IMR-90 (cell line): ENCODE data around the gene GGTLC1. TPM values are rescaled to one million over a fixed set of nuclear protein-coding genes. Genes with fewer than 3 reads are reported as not detected.

Source experiments
- ATAC-seq: fragments of 200-7000 bp; cut with Tn5 transposase; 2 replicates; pipeline ENCODE4 v1.9.1; 2020; ENCODE audit warnings: low read depth, mild to moderate bottlenecking, moderate library complexity
- BruUV-seq: library from RNA; stranded (reverse); fragments of 400-500 nt; replicated peaks from 2 replicates; lab custom pipeline; 2021; lab: Mats Ljungman, UMichigan
- CTCF ChIA-PET: fragments of 300-600 bp; formaldehyde crosslinking; extraction: SDS; loops from one replicate; lab custom pipeline; 2021; ENCODE audit warnings: antibody characterized with exemption; lab: Yijun Ruan, JAX
- POLR2A ChIA-PET: fragments of 300-600 bp; sonication (Branson Sonifier 250); formaldehyde crosslinking; loops from one replicate; lab custom pipeline; 2022; ENCODE audit warnings: antibody characterized with exemption; ENCODE audit not compliant: unreplicated experiment; lab: Charles Lee
- DNase-seq: peaks from one replicate; pipeline ENCODE4 v3.0.0; 2013
- H2AFZ ChIP-seq: replicated peaks from 2 replicates; pipeline ENCODE3; 2013; ENCODE audit warnings: low read length, mild to moderate bottlenecking; ENCODE audit not compliant: poor library complexity
- H2AK5ac ChIP-seq: 2 replicates; pipeline ENCODE4 v1.6.1; 2013; ENCODE audit warnings: low read depth, low read length, inconsistent platforms
- H2AK9ac ChIP-seq: replicated peaks from 2 replicates; pipeline ENCODE3; 2013; ENCODE audit warnings: mild to moderate bottlenecking, low read depth, low read length, moderate library complexity; ENCODE audit not compliant: poor library complexity
- H2BK120ac ChIP-seq: 2 replicates; pipeline ENCODE4 v1.6.1; 2013; ENCODE audit warnings: low read depth, low read length, inconsistent platforms
- H2BK15ac ChIP-seq: 3 replicates; pipeline ENCODE4 v1.6.1; 2013; ENCODE audit warnings: low read depth, low read length, inconsistent platforms
- H2BK20ac ChIP-seq: 2 replicates; pipeline ENCODE4 v1.6.1; 2013; ENCODE audit warnings: low read depth, mild to moderate bottlenecking, inconsistent platforms, low read length, moderate library complexity
- H2BK5ac ChIP-seq: 2 replicates; pipeline ENCODE4 v1.6.1; 2013; ENCODE audit warnings: mild to moderate bottlenecking, low read depth, low read length, inconsistent platforms; ENCODE audit not compliant: poor library complexity, severe bottlenecking
- H3K14ac ChIP-seq: replicated peaks from 2 replicates; pipeline ENCODE4 v1.6.1; 2013; ENCODE audit warnings: low read depth, low read length, inconsistent platforms
- H3K18ac ChIP-seq: 2 replicates; pipeline ENCODE4 v1.6.1; 2013; ENCODE audit warnings: low read depth, low read length, control low read depth
- H3K23ac ChIP-seq: 2 replicates; pipeline ENCODE4 v1.6.1; 2013; ENCODE audit warnings: low read depth, low read length, inconsistent platforms
- H3K27ac ChIP-seq: 2 replicates; pipeline ENCODE4 v1.5.1; 2013; ENCODE audit warnings: mild to moderate bottlenecking, control low read depth, low read length; ENCODE audit not compliant: insufficient read depth
- H3K27me3 ChIP-seq: 2 replicates; pipeline ENCODE4 v1.6.1; 2013; ENCODE audit warnings: low read length; ENCODE audit not compliant: control insufficient read depth, insufficient read depth
- H3K36me3 ChIP-seq: 2 replicates; pipeline ENCODE4 v1.6.1; 2013; ENCODE audit warnings: low read length, mixed read lengths; ENCODE audit not compliant: control insufficient read depth, insufficient read depth
- H3K4ac ChIP-seq: 2 replicates; pipeline ENCODE4 v1.6.1; 2013; ENCODE audit warnings: low read depth, low read length, inconsistent platforms
- H3K4me1 ChIP-seq: 2 replicates; pipeline ENCODE4 v1.6.1; 2013; ENCODE audit warnings: low read length, mixed read lengths; ENCODE audit not compliant: control insufficient read depth, insufficient read depth
- H3K4me2 ChIP-seq: 2 replicates; pipeline ENCODE4 v1.6.1; 2013; ENCODE audit warnings: low read depth, mild to moderate bottlenecking, control low read depth, low read length, moderate library complexity
- H3K4me3 ChIP-seq: 2 replicates; pipeline ENCODE4 v1.5.1; 2013; ENCODE audit warnings: low read depth, mild to moderate bottlenecking, control low read depth, low read length, moderate library complexity; ENCODE audit not compliant: insufficient read depth
- H3K56ac ChIP-seq: 2 replicates; pipeline ENCODE4 v1.6.1; 2013; ENCODE audit warnings: low read length, inconsistent platforms; ENCODE audit not compliant: insufficient read depth; ENCODE audit errors: extremely low read depth
- H3K79me1 ChIP-seq, 2 experiments: 2 replicates each; pipeline ENCODE4 v1.6.1; 2013; ENCODE audit warnings: low read length in 2 of 2, inconsistent platforms in 1 of 2, low read depth in 1 of 2
- H3K9ac ChIP-seq: 2 replicates; pipeline ENCODE4 v1.6.1; 2013; ENCODE audit warnings: low read depth, low read length, control low read depth
- H3K9me1 ChIP-seq: 2 replicates; pipeline ENCODE4 v1.6.1; 2013; ENCODE audit warnings: low read length, inconsistent platforms; ENCODE audit not compliant: insufficient read depth
- H3K9me3 ChIP-seq: 2 replicates; pipeline ENCODE4 v1.6.1; 2013; ENCODE audit warnings: low read length; ENCODE audit not compliant: control insufficient read depth, insufficient read depth
- H4K20me1 ChIP-seq: 2 replicates; pipeline ENCODE4 v1.6.1; 2013; ENCODE audit warnings: low read length, inconsistent platforms; ENCODE audit not compliant: insufficient read depth
- H4K5ac ChIP-seq: 2 replicates; pipeline ENCODE4 v1.6.1; 2013; ENCODE audit warnings: mild to moderate bottlenecking, low read depth, low read length, control low read depth
- H4K8ac ChIP-seq, 2 experiments: 2 replicates each; pipeline ENCODE4 v1.6.1; 2013; ENCODE audit warnings: low read depth in 2 of 2, low read length in 2 of 2, control low read depth in 1 of 2, inconsistent platforms in 1 of 2
- H4K91ac ChIP-seq: 2 replicates; pipeline ENCODE4 v1.6.1; 2013; ENCODE audit warnings: low read depth, low read length, inconsistent platforms; ENCODE audit not compliant: insufficient read depth
- BHLHE40 ChIP-seq: fragments of 150-350 bp; IDR thresholded peaks from 2 replicates; pipeline ENCODE4 v1.6.1; 2016; ENCODE audit warnings: mild to moderate bottlenecking, low read depth, low read length
- CEBPB ChIP-seq: IDR thresholded peaks from 2 replicates; pipeline ENCODE4 v1.6.1; 2012; ENCODE audit warnings: low read depth, low read length, improper control_type of control experiment
- CHD1 ChIP-seq: IDR thresholded peaks from 2 replicates; pipeline ENCODE4 v1.6.1; 2012; ENCODE audit warnings: low read depth, low read length, improper control_type of control experiment
- CTCF ChIP-seq: conservative IDR thresholded peaks from 2 replicates; pipeline ENCODE4 v1.5.1; 2012; ENCODE audit warnings: mild to moderate bottlenecking, low read depth, low read length, improper control_type of control experiment
- FOS ChIP-seq: fragments of 150-350 bp; IDR thresholded peaks from 2 replicates; pipeline ENCODE4 v1.6.1; 2016; ENCODE audit warnings: low read depth, low read length
- MAZ ChIP-seq: IDR thresholded peaks from 2 replicates; pipeline ENCODE4 v1.6.1; 2012; ENCODE audit warnings: low read depth, mild to moderate bottlenecking, low read length, improper control_type of control experiment, moderate library complexity, borderline replicate concordance
- NFE2L2 ChIP-seq: fragments of 150-350 bp; IDR thresholded peaks from 2 replicates; pipeline ENCODE4 v1.6.1; 2016; ENCODE audit warnings: low read depth, mild to moderate bottlenecking, low read length
- RAD21 ChIP-seq: IDR thresholded peaks from 2 replicates; pipeline ENCODE4 v1.6.1; 2012; ENCODE audit warnings: low read length, improper control_type of control experiment
- RCOR1 ChIP-seq: IDR thresholded peaks from 2 replicates; pipeline ENCODE4 v1.6.1; 2012; ENCODE audit warnings: mild to moderate bottlenecking, low read length, improper control_type of control experiment; ENCODE audit not compliant: insufficient replicate concordance
- RFX5 ChIP-seq: IDR thresholded peaks from 2 replicates; pipeline ENCODE4 v1.8.0; 2012; ENCODE audit warnings: low read depth, mild to moderate bottlenecking, low read length, moderate library complexity
- SMC3 ChIP-seq: fragments of 150-350 bp; IDR thresholded peaks from 2 replicates; pipeline ENCODE4 v1.6.1; 2016; ENCODE audit warnings: low read depth, mild to moderate bottlenecking, antibody characterized with exemption, low read length, moderate library complexity
- WGBS, 2 experiments: methylation state at CpG; one replicate each; pipeline versions ENCODE4 v1.1.5 to v1.1.7; 2013; ENCODE audit warnings: missing lambda C conversion rate in 2 of 2; ENCODE audit not compliant: insufficient read length in 1 of 2; ENCODE audit errors: extremely low coverage in 2 of 2; 5-methylcytosine and 5-hydroxymethylcytosine counted together
- dilution Hi-C: fragments of 300-500 bp; cut with HindIII; formaldehyde crosslinking; loops from one replicate; pipeline ENCODE4 v1.14.3; 2018; ENCODE audit warnings: low sequenced_read_pairs; ENCODE audit not compliant: unreplicated experiment
- in situ Hi-C: fragments of 300-500 bp; cut with MboI; formaldehyde crosslinking; loops from 3 replicates; pipeline ENCODE4 v1.14.3; 2019; ENCODE audit warnings: low sequenced_read_pairs, inconsistent platforms, mixed read lengths
- intact Hi-C: fragments of 100-400 bp; cut with micrococcal nuclease; formaldehyde crosslinking; loops from 2 replicates; pipeline ENCODE4 v1.10.0; 2022
- polyA plus RNA-seq, 3 experiments: library from polyadenylated mRNA; depleted of rRNA; stranded (reverse); fragments of >200 nt; gene quantifications; 2 replicates each; pipeline ENCODE4 v1.2.3, GENCODE V29; 2012; ENCODE audit warnings: low replicate concordance in 1 of 3
- total RNA-seq: library from RNA; depleted of rRNA; stranded (reverse); fragments of >200 nt; gene quantifications from 2 replicates; pipeline ENCODE4 v1.2.3, GENCODE V29; 2012

Gene GGTLC1
- total and polyA plus RNA-seq, 2 of the 4 experiments (the other 2 are of a cell fraction): not detected

GRCh38 chr20:24032400-24032898 lies 43.9 kb upstream of the GGTLC1 start:
- Histone ChIP-seq H3K4me2 (no peak overlapping the region), H3K14ac (no peak overlapping the region), H2BK5ac (no peak overlapping the region), H2AK9ac (no peak overlapping the region), H3K4ac (no peak overlapping the region), H3K36me3 (no peaks in the 10 kb centered on the region), H3K9ac (no peak overlapping the region), H3K4me1 (no peaks in the 10 kb centered on the region), H2BK20ac (no peak overlapping the region), H3K27me3 (no peaks in the 10 kb centered on the region), H3K23ac (no peak overlapping the region), H3K27ac (no peak overlapping the region), H3K9me3 (no peaks in the 10 kb centered on the region), H2AK5ac (no peak overlapping the region), H4K5ac (no peak overlapping the region), H4K91ac (no peak overlapping the region), H3K79me1 (no peaks in the 10 kb centered on the region), H3K4me3 (no peak overlapping the region), H3K9me1 (no peaks in the 10 kb centered on the region), H2BK120ac (no peak overlapping the region), H2BK15ac (no peak overlapping the region), H2AFZ (no peak overlapping the region), H3K56ac (no peak overlapping the region), H3K18ac (no peak overlapping the region), H4K8ac (no peak overlapping the region), H4K20me1 (no peaks in the 10 kb centered on the region)
- ChIA-PET POLR2A (no interaction called here), CTCF (no interaction called here)
- DNase-seq: no peak
- dilution Hi-C loops (no loop called here), in situ Hi-C loops (no loop called here), intact Hi-C loops (no loop called here)
- ATAC-seq: no peak
- BruUV-seq: no TSS peak
- TF ChIP-seq NFE2L2 (no peak), SMC3 (no peak), RAD21 (no peak), BHLHE40 (no peak), FOS (no peak), CEBPB (no peak), CTCF (no peak), RCOR1 (no peak), MAZ (no peak), CHD1 (no peak), RFX5 (no peak)
- WGBS, 2 experiments: no CpG with 5 or more reads among the region's 5 CpGs
